ENCODE results near the gene AQP7.
"Not testable (repeated sequence)": the region's sequence is repeated elsewhere in the genome, so short reads cannot be mapped to it uniquely, and the experiment has no call there.

Gene AQP7

GRCh38 chr9:33402371-33402770 lies at the start of gene AQP7:
Gene AQP7, minus strand, starts transcription at chr9:33402568. Its CDS starts 1,306 bp downstream, at chr9:33401262.
- H4K20me1 ChIP-seq (ENCODE audit: insufficient read depth, low read length); ATAC-seq (ENCODE audit: insufficient read depth, low read depth); H3K9me3 ChIP-seq (ENCODE audit: insufficient read depth, low read length, severe bottlenecking); H3K4me3 ChIP-seq (ENCODE audit: low read depth in 1 of 2, low read length in 2 of 2); H2AFZ ChIP-seq (ENCODE audit: low read depth, low read length); H3K27ac ChIP-seq (ENCODE audit: low read length); H3K79me2 ChIP-seq (ENCODE audit: insufficient read depth, low read length); H3K4me1 ChIP-seq (ENCODE audit: insufficient read depth, low read length); DNase-seq; H3K9ac ChIP-seq (ENCODE audit: low read depth, low read length); H3K4me2 ChIP-seq (ENCODE audit: insufficient read depth, low read length); H3K36me3 ChIP-seq (ENCODE audit: insufficient read depth, low read length); H3K27me3 ChIP-seq (ENCODE audit: insufficient read depth, low read length, poor library complexity): not testable (repeated sequence)

- H3K36me3 ChIP-seq (ENCODE audit: insufficient read depth, low read length) = no peaks in the 10 kb centered on the region
- H3K4me1 ChIP-seq (ENCODE audit: insufficient read depth, low read length) = peaks cover 32% of the 10 kb centered on the region
- no peak overlapping the region for H3K9ac ChIP-seq (ENCODE audit: low read depth, low read length)
- H3K4me3 ChIP-seq (ENCODE audit: low read depth in 1 of 2, low read length in 2 of 2) = no peak overlapping the region
- no peaks in the 10 kb centered on the region for H3K9me3 ChIP-seq (ENCODE audit: insufficient read depth, low read length, severe bottlenecking)
- H4K20me1 ChIP-seq (ENCODE audit: insufficient read depth, low read length) = no peaks in the 10 kb centered on the region; the same call in 1 of the 2 replicates
- no peaks in the 10 kb centered on the region for H3K27me3 ChIP-seq (ENCODE audit: insufficient read depth, low read length, poor library complexity)
- no peaks in the 10 kb centered on the region for H3K79me2 ChIP-seq (ENCODE audit: insufficient read depth, low read length)
- no peak for DNase-seq
- no peak overlapping the region for H3K4me2 ChIP-seq (ENCODE audit: insufficient read depth, low read length)
- no peak for ATAC-seq (ENCODE audit: insufficient read depth, low read depth)
- no peak overlapping the region for H2AFZ ChIP-seq (ENCODE audit: low read depth, low read length)
- no peak overlapping the region for H3K27ac ChIP-seq (ENCODE audit: low read length)
- TF ChIP-seq CTCF (IDR thresholded peaks at IDR 0.05; ENCODE audit: borderline replicate concordance, extremely low read depth, low read length, poor library complexity, severe bottlenecking) = no peak
- TF ChIP-seq EZH2 (IDR thresholded peaks at IDR 0.05; ENCODE audit: borderline replicate concordance, low read depth, low read length, severe bottlenecking) = no peak
These were observed 48.3 kb upstream of the AQP7 start for GRCh38 chr9:33450621-33451146.

- Histone ChIP-seq H3K27me3 (ENCODE audit: insufficient read depth, low read length, poor library complexity) (no peaks in the 10 kb centered on the region), H3K4me3 (ENCODE audit: low read depth in 1 of 2, low read length in 2 of 2) (no peak overlapping the region), H4K20me1 (ENCODE audit: insufficient read depth, low read length) (no peaks in the 10 kb centered on the region; the same call in 1 of the 2 replicates), H3K27ac (ENCODE audit: low read length) (no peak overlapping the region), H3K9ac (ENCODE audit: low read depth, low read length) (no peak overlapping the region), H2AFZ (ENCODE audit: low read depth, low read length) (no peak overlapping the region), H3K79me2 (ENCODE audit: insufficient read depth, low read length) (no peaks in the 10 kb centered on the region), H3K36me3 (ENCODE audit: insufficient read depth, low read length) (no peaks in the 10 kb centered on the region), H3K9me3 (ENCODE audit: insufficient read depth, low read length, severe bottlenecking) (no peaks in the 10 kb centered on the region), H3K4me2 (ENCODE audit: insufficient read depth, low read length) (no peak overlapping the region), H3K4me1 (ENCODE audit: insufficient read depth, low read length) (peaks cover 41% of the 10 kb centered on the region)
- TF ChIP-seq CTCF (IDR thresholded peaks at IDR 0.05; ENCODE audit: borderline replicate concordance, extremely low read depth, low read length, poor library complexity, severe bottlenecking) (no peak), EZH2 (IDR thresholded peaks at IDR 0.05; ENCODE audit: borderline replicate concordance, low read depth, low read length, severe bottlenecking) (no peak)
- no peak for DNase-seq
- no peak for ATAC-seq (ENCODE audit: insufficient read depth, low read depth)
These were observed 47.3 kb upstream of the AQP7 start for GRCh38 chr9:33449715-33450114.

GRCh38 chr9:33447799-33448553 lies 45.6 kb upstream of the AQP7 start:
- no peaks in the 10 kb centered on the region for H3K36me3 ChIP-seq (ENCODE audit: insufficient read depth, low read length)
- H3K9me3 ChIP-seq (ENCODE audit: insufficient read depth, low read length, severe bottlenecking) = no peaks in the 10 kb centered on the region
- H3K79me2 ChIP-seq (ENCODE audit: insufficient read depth, low read length) = no peaks in the 10 kb centered on the region
- H3K9ac ChIP-seq (ENCODE audit: low read depth, low read length) = peak overlapping the region; percentile 61
- H4K20me1 ChIP-seq (ENCODE audit: insufficient read depth, low read length) = no peaks in the 10 kb centered on the region; the same call in 1 of the 2 replicates
- DNase-seq (no peak), ATAC-seq (ENCODE audit: insufficient read depth, low read depth) (no peak)
- peak overlapping the region; percentile 17 to 52; a peak in 3 of 4 replicates for H3K4me3 ChIP-seq (ENCODE audit: low read depth in 1 of 2, low read length in 2 of 2)
- H3K4me2 ChIP-seq (ENCODE audit: insufficient read depth, low read length) = peak overlapping the region; percentile 74
- TF ChIP-seq CTCF (IDR thresholded peaks at IDR 0.05; ENCODE audit: borderline replicate concordance, extremely low read depth, low read length, poor library complexity, severe bottlenecking) (no peak), EZH2 (IDR thresholded peaks at IDR 0.05; ENCODE audit: borderline replicate concordance, low read depth, low read length, severe bottlenecking) (no peak)
- peaks cover 43% of the 10 kb centered on the region for H3K4me1 ChIP-seq (ENCODE audit: insufficient read depth, low read length)
- peak overlapping the region; percentile 65 for H2AFZ ChIP-seq (ENCODE audit: low read depth, low read length)
- no peaks in the 10 kb centered on the region for H3K27me3 ChIP-seq (ENCODE audit: insufficient read depth, low read length, poor library complexity)
- peak overlapping the region; percentile 93 for H3K27ac ChIP-seq (ENCODE audit: low read length)
